C4-2B (cell line): ENCODE data around the gene GID8.

Experiments used
- CTCF ChIP-seq: fragments of 450-650 bp; conservative IDR thresholded peaks from 2 replicates; pipeline ENCODE4 v1.5.1; 2017; ENCODE audit warnings: mild to moderate bottlenecking
- ZFX ChIP-seq: fragments of 450-650 bp; IDR thresholded peaks from 2 replicates; pipeline ENCODE4 v1.6.1; 2017

- TF ChIP-seq ZFX = no peak
- no peak for TF ChIP-seq CTCF
These were observed 12.3 kb upstream of the GID8 start for GRCh38 chr20:62925420-62926228.
